Suprapubic skin (tissue), 4 donors: ENCODE measurements around the gene ATP23.

Experiments used
- EP300 ChIP-seq: sonication (generic); formaldehyde crosslinking; IDR thresholded peaks from one replicate; pipeline ENCODE4 v1.6.1; 2017; ENCODE audit warnings: antibody characterized with exemption
- POLR2A ChIP-seq, 2 donors: fragments of 450-650 bp; IDR thresholded peaks; one replicate each; pipeline ENCODE4 v1.6.1; 2017; ENCODE audit warnings: antibody characterized with exemption in 2 of 2, mild to moderate bottlenecking in 2 of 2, moderate library complexity in 2 of 2
- POLR2AphosphoS5 ChIP-seq, 3 donors: sonication (generic); formaldehyde crosslinking; IDR thresholded peaks; one replicate each; pipeline ENCODE4 v1.6.1; 2017; ENCODE audit warnings: antibody characterized with exemption in 3 of 3
- TF ChIP-seq, protein P1 (sequence below), 2 donors: fragments of 200-600 bp in 1 of 2; fragments of 450-650 bp in 1 of 2; sonication (generic) in 1 of 2; IDR thresholded peaks; one replicate each; pipeline ENCODE4 v1.5.1; 2016 to 2019; ENCODE audit warnings: antibody characterized with exemption in 2 of 2, mild to moderate bottlenecking in 1 of 2, moderate library complexity in 1 of 2

DNA sequence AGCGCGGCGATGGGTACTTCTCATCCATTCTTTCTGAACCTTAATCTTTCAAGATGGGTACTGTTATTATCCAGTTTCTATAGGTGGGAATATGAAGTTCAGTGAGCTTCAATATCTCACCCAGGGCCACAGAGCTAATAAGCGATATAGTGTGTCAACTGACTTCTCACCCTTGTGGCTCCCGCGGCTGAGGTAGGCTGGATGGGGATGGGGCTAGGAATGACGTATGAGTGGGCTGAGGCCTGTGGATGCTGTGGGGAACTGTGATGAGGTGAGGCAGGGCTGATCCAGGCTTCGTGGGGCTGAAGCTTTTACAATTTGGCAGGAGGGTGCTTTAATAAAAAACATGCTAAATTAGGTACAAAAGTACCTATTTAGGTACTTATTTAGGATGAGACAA lies 32.9 kb upstream of the ATP23 start:
- no peak for TF ChIP-seq POLR2A (IDR thresholded peaks at IDR 0.05)
- TF ChIP-seq, protein P1, sequence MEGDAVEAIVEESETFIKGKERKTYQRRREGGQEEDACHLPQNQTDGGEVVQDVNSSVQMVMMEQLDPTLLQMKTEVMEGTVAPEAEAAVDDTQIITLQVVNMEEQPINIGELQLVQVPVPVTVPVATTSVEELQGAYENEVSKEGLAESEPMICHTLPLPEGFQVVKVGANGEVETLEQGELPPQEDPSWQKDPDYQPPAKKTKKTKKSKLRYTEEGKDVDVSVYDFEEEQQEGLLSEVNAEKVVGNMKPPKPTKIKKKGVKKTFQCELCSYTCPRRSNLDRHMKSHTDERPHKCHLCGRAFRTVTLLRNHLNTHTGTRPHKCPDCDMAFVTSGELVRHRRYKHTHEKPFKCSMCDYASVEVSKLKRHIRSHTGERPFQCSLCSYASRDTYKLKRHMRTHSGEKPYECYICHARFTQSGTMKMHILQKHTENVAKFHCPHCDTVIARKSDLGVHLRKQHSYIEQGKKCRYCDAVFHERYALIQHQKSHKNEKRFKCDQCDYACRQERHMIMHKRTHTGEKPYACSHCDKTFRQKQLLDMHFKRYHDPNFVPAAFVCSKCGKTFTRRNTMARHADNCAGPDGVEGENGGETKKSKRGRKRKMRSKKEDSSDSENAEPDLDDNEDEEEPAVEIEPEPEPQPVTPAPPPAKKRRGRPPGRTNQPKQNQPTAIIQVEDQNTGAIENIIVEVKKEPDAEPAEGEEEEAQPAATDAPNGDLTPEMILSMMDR (IDR thresholded peaks at IDR 0.05): no peak
- TF ChIP-seq POLR2AphosphoS5 (IDR thresholded peaks at IDR 0.05): no peak
- TF ChIP-seq EP300: no peak
